Hepatocyte (in vitro differentiated cells): ENCODE results near the gene IKZF1. TPM values are rescaled to one million over a fixed set of nuclear protein-coding genes. Genes with fewer than 3 reads are reported as not detected.

Experiments
- DNase-seq: peaks from one replicate; pipeline ENCODE4 v3.0.0-alpha.2; 2016; ENCODE audit warnings: low spot score
- H2AFZ ChIP-seq: fragments of 200-600 bp; sonication (generic); 2 replicates; pipeline ENCODE4 v1.6.0; 2016; ENCODE audit warnings: antibody characterized with exemption, mild to moderate bottlenecking
- H3K27ac ChIP-seq: fragments of 200-600 bp; sonication (generic); 2 replicates; pipeline ENCODE4 v1.5.1; 2016; ENCODE audit warnings: mild to moderate bottlenecking
- H3K27me3 ChIP-seq: fragments of 200-600 bp; sonication (generic); 2 replicates; pipeline ENCODE4 v1.6.1; 2016
- H3K36me3 ChIP-seq: fragments of 200-600 bp; sonication (generic); replicated peaks from 2 replicates; pipeline ENCODE4 v1.5.1; 2016; ENCODE audit warnings: low read depth; ENCODE audit not compliant: insufficient read depth
- H3K4me1 ChIP-seq: fragments of 200-600 bp; sonication (generic); 2 replicates; pipeline ENCODE4 v1.5.1; 2016; ENCODE audit warnings: mild to moderate bottlenecking, moderate library complexity; ENCODE audit not compliant: insufficient read depth
- H3K4me2 ChIP-seq: fragments of 200-600 bp; sonication (generic); 2 replicates; pipeline ENCODE4 v1.6.0; 2016
- H3K4me3 ChIP-seq: fragments of 200-600 bp; sonication (generic); 2 replicates; pipeline ENCODE4 v1.5.1; 2016; ENCODE audit warnings: mild to moderate bottlenecking
- H3K79me2 ChIP-seq: fragments of 200-600 bp; sonication (generic); 2 replicates; pipeline ENCODE4 v1.6.0; 2017; ENCODE audit warnings: mild to moderate bottlenecking
- H3K9me2 ChIP-seq: fragments of 200-600 bp; sonication (generic); replicated peaks from 2 replicates; pipeline ENCODE4 v1.6.0; 2017; ENCODE audit warnings: mild to moderate bottlenecking; ENCODE audit not compliant: insufficient read depth
- H3K9me3 ChIP-seq: fragments of 200-600 bp; sonication (generic); 2 replicates; pipeline ENCODE4 v1.5.1; 2016; ENCODE audit warnings: low read depth, mild to moderate bottlenecking
- H4K20me1 ChIP-seq: fragments of 200-600 bp; sonication (generic); 2 replicates; pipeline ENCODE4 v1.6.0; 2016; ENCODE audit warnings: mild to moderate bottlenecking; ENCODE audit not compliant: insufficient read depth, poor library complexity, severe bottlenecking
- EZH2 ChIP-seq: fragments of 200-600 bp; sonication (generic); IDR thresholded peaks from 2 replicates; pipeline ENCODE4 v1.6.1; 2016; ENCODE audit warnings: antibody characterized with exemption, mild to moderate bottlenecking, borderline replicate concordance
- EZH2phosphoT487 ChIP-seq: fragments of 200-600 bp; sonication (generic); IDR thresholded peaks from one replicate; pipeline ENCODE4 v1.6.1; 2018; ENCODE audit warnings: antibody characterized with exemption, mild to moderate bottlenecking, low read depth, moderate library complexity; ENCODE audit not compliant: unreplicated experiment, severe bottlenecking
- WGBS: methylation state at CpG from one replicate; pipeline ENCODE4 v1.1.6; 2016; ENCODE audit warnings: low lambda C conversion rate; ENCODE audit errors: missing lambda C conversion rate; 5-methylcytosine and 5-hydroxymethylcytosine counted together
- polyA plus RNA-seq: library from polyadenylated mRNA; unstranded; fragments of >200 nt; fragmentation: Nextera tagmentation; extraction: Ambion mirVana; gene quantifications from 2 replicates; pipeline ENCODE4 v1.2.1, GENCODE V29; 2016
- small RNA-seq: library from RNA; depleted of rRNA; stranded (forward); fragments of <200 nt; gene quantifications from one replicate; pipeline ENCODE3, GENCODE V24; 2014
- total RNA-seq: library from RNA; depleted of rRNA; stranded (reverse); fragments of >200 nt; gene quantifications from 2 replicates; pipeline ENCODE4 v1.2.3, GENCODE V29; 2014
- TF ChIP-seq, protein P1 (sequence below): fragments of 200-600 bp; sonication (generic); IDR thresholded peaks from 2 replicates; pipeline ENCODE4 v1.5.1; 2016; ENCODE audit warnings: antibody characterized with exemption, mild to moderate bottlenecking; ENCODE audit not compliant: poor library complexity

Gene IKZF1
- total and polyA plus RNA-seq, 2 experiments from 2014 or later, result 0.16 to 0.47 TPM

GRCh38 chr7:50449881-50450589 lies 145.5 kb downstream of the IKZF1 start, which contains the start of gene FIGNL1:
Gene FIGNL1, minus strand, starts transcription at chr7:50450350. Its CDS starts 3,063 bp downstream, at chr7:50447287.
- TF ChIP-seq EZH2, result no peak
- TF ChIP-seq EZH2phosphoT487, result no peak
- TF ChIP-seq, protein P1, sequence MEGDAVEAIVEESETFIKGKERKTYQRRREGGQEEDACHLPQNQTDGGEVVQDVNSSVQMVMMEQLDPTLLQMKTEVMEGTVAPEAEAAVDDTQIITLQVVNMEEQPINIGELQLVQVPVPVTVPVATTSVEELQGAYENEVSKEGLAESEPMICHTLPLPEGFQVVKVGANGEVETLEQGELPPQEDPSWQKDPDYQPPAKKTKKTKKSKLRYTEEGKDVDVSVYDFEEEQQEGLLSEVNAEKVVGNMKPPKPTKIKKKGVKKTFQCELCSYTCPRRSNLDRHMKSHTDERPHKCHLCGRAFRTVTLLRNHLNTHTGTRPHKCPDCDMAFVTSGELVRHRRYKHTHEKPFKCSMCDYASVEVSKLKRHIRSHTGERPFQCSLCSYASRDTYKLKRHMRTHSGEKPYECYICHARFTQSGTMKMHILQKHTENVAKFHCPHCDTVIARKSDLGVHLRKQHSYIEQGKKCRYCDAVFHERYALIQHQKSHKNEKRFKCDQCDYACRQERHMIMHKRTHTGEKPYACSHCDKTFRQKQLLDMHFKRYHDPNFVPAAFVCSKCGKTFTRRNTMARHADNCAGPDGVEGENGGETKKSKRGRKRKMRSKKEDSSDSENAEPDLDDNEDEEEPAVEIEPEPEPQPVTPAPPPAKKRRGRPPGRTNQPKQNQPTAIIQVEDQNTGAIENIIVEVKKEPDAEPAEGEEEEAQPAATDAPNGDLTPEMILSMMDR, result no peak
- peak within 1 kb of the TSS; percentile 93 for H3K4me2 ChIP-seq
- peak within 1 kb of the TSS; percentile 72 for H3K4me3 ChIP-seq
- H2AFZ ChIP-seq, result peak within 1 kb of the TSS; percentile 85
- H4K20me1 ChIP-seq, result no peaks in the 10 kb centered on the region
- H3K9me2 ChIP-seq, result no peaks in the 10 kb centered on the region
- peaks cover 6% of the 10 kb centered on the region for H3K79me2 ChIP-seq
- H3K9me3 ChIP-seq, result no peaks in the 10 kb centered on the region
- H3K4me1 ChIP-seq, result no peaks in the 10 kb centered on the region
- no peaks in the 10 kb centered on the region for H3K27me3 ChIP-seq
- no peaks in the 10 kb centered on the region for H3K36me3 ChIP-seq
- peak; percentile 82 for DNase-seq
- 2% methylated on average over 60 of the region's 63 CpGs for WGBS
- H3K27ac ChIP-seq, result peak within 1 kb of the TSS; percentile 80

DNA sequence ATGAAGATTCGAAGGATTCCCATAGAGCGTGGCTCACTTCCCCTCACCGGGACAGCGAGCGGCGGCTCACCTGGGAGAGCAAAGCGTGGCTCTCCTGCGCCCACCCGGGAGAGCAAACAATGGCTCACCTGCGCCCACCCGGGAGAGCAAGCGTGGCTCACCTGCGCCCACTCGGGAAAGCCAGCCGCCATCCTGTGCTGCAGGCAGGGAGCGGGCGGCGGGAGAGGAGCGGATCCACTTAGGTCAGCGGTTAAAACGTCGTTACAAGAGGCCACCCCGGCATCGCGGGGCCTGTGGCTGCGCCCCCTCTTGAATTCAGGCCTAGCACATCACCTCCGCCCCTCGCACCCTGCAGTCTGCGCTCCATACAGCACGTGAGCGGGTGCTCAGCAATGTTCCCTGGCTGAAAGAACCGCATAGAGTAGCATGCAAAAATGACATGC lies 146.1 kb downstream of the IKZF1 start:
- peaks cover 6% of the 10 kb centered on the region for H3K79me2 ChIP-seq
- H3K27ac ChIP-seq, result peak overlapping the region; percentile 80
- no peaks in the 10 kb centered on the region for H3K9me3 ChIP-seq
- H3K36me3 ChIP-seq, result no peaks in the 10 kb centered on the region
- peak overlapping the region; percentile 85 for H2AFZ ChIP-seq
- H3K4me1 ChIP-seq, result no peaks in the 10 kb centered on the region
- H3K4me2 ChIP-seq, result peak overlapping the region; percentile 93
- no peaks in the 10 kb centered on the region for H3K27me3 ChIP-seq
- no peaks in the 10 kb centered on the region for H3K9me2 ChIP-seq
- TF ChIP-seq EZH2, result no peak
- no peak for TF ChIP-seq EZH2phosphoT487
- TF ChIP-seq, protein P1, result no peak
- no peak for DNase-seq
- 79% methylated on average over 31 of the region's 32 CpGs for WGBS
- peak overlapping the region; percentile 72 for H3K4me3 ChIP-seq
- no peaks in the 10 kb centered on the region for H4K20me1 ChIP-seq

Small RNA genes within 50 kb of the gene (small RNA-seq; reads per million reads assigned to genes)
- not detected for gene RNU6-1091P

Other genes with a start within 250 kb of the IKZF1 start
- not detected in 2 replicates for gene ZPBP, start 211.5 kb upstream of the IKZF1 start, total RNA-seq
- not detected in 2 replicates for gene ZPBP, start 211.5 kb upstream of the IKZF1 start, polyA plus RNA-seq
- 11.8 and 13.6 TPM in 2 replicates for gene FIGNL1, start 145.6 kb downstream of the IKZF1 start, total RNA-seq
- 2.7 and 4.3 TPM in 2 replicates for gene FIGNL1, start 145.6 kb downstream of the IKZF1 start, polyA plus RNA-seq